ENCODE data around the gene RASD2. TPM values are rescaled to one million over a fixed set of nuclear protein-coding genes. Genes with fewer than 3 reads are reported as not detected.

The RASD2 gene
- total and polyA plus RNA-seq, 10 of the 15 experiments (the other 5 are each of a cell fraction or from before 2014, with no cell fraction given) = 0.03 TPM; not detected in 9

GRCh38 chr22:35543702-35544101 lies 3.1 kb downstream of the RASD2 start (continued):
- TF ChIP-seq EZH2 (IDR thresholded peaks at IDR 0.05; ENCODE audit: borderline replicate concordance, control insufficient read depth, low read depth, low read length) = no peak

- no peak overlapping the region for H3K4me2 ChIP-seq (ENCODE audit: control insufficient read depth, insufficient read depth)
- WGBS (ENCODE audit: insufficient coverage, insufficient replicate concordance, low lambda C conversion rate, missing lambda C conversion rate) = 18% methylated on average over 3 of the region's 3 CpGs
- H2AFZ ChIP-seq (ENCODE audit: control insufficient read depth, low read depth, low read length) = no peak overlapping the region
- H3K27me3 ChIP-seq (replicated peaks in 1 of 2; ENCODE audit: control insufficient read depth in 2 of 2, insufficient read depth in 2 of 2, low read length in 1 of 2) = peaks cover 9 to 17% of the 10 kb centered on the region in 2 experiments
- no peak for TF ChIP-seq ZSCAN29 (IDR thresholded peaks at IDR 0.05)
- TF ChIP-seq SIN3A (IDR thresholded peaks at IDR 0.05; ENCODE audit: low read depth, low read length) = no peak
- no peak for TF ChIP-seq ZNF274 (IDR thresholded peaks at IDR 0.05; ENCODE audit: insufficient read depth, insufficient read length)
- no TSS peak for BruUV-seq (replicated peaks)
- ATAC-seq (no peak), DNase-seq (ENCODE audit: low read depth, low spot score) (no peak), FAIRE-seq (no peak)
- ChIA-PET POLR2A (no interaction called here), RAD21 (ENCODE audit: unreplicated experiment) (no interaction called here), CTCF (no interaction called here), SMC1A (ENCODE audit: uncharacterized antibody, unreplicated experiment) (interaction anchor here (0.6 kb wide), 1 partner anchor 384 kb away, joined by 3 read pairs; no protein-coding TSS in a partner anchor)
- H3K27ac ChIP-seq (ENCODE audit: control insufficient read depth, insufficient read depth) = no peak overlapping the region
- no peaks in the 10 kb centered on the region for H3K79me2 ChIP-seq (ENCODE audit: control insufficient read depth, insufficient read depth, low read length)
- intact Hi-C loops (cut with micrococcal nuclease; ENCODE audit: unreplicated experiment) = no loop called here
- H3K4me1 ChIP-seq (ENCODE audit: control insufficient read depth, insufficient read depth, low read length) = peaks cover 6% of the 10 kb centered on the region
- in situ Hi-C loops (cut with MboI) = no loop called here
- no peak overlapping the region for H3K4me3 ChIP-seq
- H3K9ac ChIP-seq (ENCODE audit: control insufficient read depth, insufficient read depth, low read length) = no peak overlapping the region
- no peaks in the 10 kb centered on the region for H3K36me3 ChIP-seq (ENCODE audit: control insufficient read depth in 2 of 2, insufficient read depth in 2 of 2, low read length in 1 of 2)
- no peaks in the 10 kb centered on the region for H3K9me3 ChIP-seq (replicated peaks; ENCODE audit: control insufficient read depth, insufficient read depth, low read length)
- no peaks in the 10 kb centered on the region for H4K20me1 ChIP-seq (ENCODE audit: control insufficient read depth, insufficient read depth)
Measured at GRCh38 chr22:35544189-35544588, 3.6 kb downstream of the RASD2 start.

DNA sequence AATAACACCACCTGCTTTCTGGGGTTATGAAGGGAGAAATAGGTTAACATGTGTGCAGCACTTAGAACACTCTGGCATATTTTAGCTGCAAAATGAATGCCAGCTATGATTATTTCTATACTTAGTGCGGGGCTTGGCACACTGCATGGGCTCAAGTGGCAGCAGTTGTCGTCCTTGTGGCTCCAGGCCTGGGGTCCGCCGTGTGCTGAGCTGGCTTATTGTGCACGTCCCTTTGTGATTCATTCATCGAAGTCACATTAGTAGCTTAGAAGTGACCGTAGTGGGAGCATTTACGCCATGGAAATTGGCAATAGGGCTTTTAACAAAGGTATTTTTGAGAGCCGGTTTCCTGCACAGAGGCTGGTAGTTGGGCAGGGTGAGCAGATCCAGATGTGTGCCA lies 4.2 kb downstream of the RASD2 start:
- SMC1A ChIA-PET (ENCODE audit: uncharacterized antibody, unreplicated experiment) = interaction anchor here (0.9 kb wide), 1 partner anchor 195 kb away, joined by 3 read pairs; no protein-coding TSS in a partner anchor
- CTCF ChIA-PET = no interaction called here
- no TSS peak for BruUV-seq (replicated peaks)
- Histone ChIP-seq H2AFZ (ENCODE audit: control insufficient read depth, low read depth, low read length) (no peak overlapping the region), H3K4me1 (ENCODE audit: control insufficient read depth, insufficient read depth, low read length) (peaks cover 4% of the 10 kb centered on the region), H3K27me3 (replicated peaks in 1 of 2; ENCODE audit: control insufficient read depth in 2 of 2, insufficient read depth in 2 of 2, low read length in 1 of 2) (peaks cover 9 to 17% of the 10 kb centered on the region in 2 experiments), H3K79me2 (ENCODE audit: control insufficient read depth, insufficient read depth, low read length) (no peaks in the 10 kb centered on the region), H3K9me3 (replicated peaks; ENCODE audit: control insufficient read depth, insufficient read depth, low read length) (no peaks in the 10 kb centered on the region), H3K4me3 (no peak overlapping the region), H3K36me3 (ENCODE audit: control insufficient read depth in 2 of 2, insufficient read depth in 2 of 2, low read length in 1 of 2) (no peaks in the 10 kb centered on the region), H4K20me1 (ENCODE audit: control insufficient read depth, insufficient read depth) (no peaks in the 10 kb centered on the region), H3K4me2 (ENCODE audit: control insufficient read depth, insufficient read depth) (no peak overlapping the region), H3K9ac (ENCODE audit: control insufficient read depth, insufficient read depth, low read length) (no peak overlapping the region), H3K27ac (ENCODE audit: control insufficient read depth, insufficient read depth) (no peak overlapping the region)
- POLR2A ChIA-PET = no interaction called here
- ATAC-seq = no peak
- in situ Hi-C loops (cut with MboI) (no loop called here), intact Hi-C loops (cut with micrococcal nuclease; ENCODE audit: unreplicated experiment) (no loop called here)
- DNase-seq (ENCODE audit: low read depth, low spot score) = no peak
- WGBS (ENCODE audit: insufficient coverage, insufficient replicate concordance, low lambda C conversion rate, missing lambda C conversion rate) = 34% methylated on average over 9 of the region's 9 CpGs
- FAIRE-seq = no peak
- RAD21 ChIA-PET (ENCODE audit: unreplicated experiment) = no interaction called here
- TF ChIP-seq, protein P1, sequence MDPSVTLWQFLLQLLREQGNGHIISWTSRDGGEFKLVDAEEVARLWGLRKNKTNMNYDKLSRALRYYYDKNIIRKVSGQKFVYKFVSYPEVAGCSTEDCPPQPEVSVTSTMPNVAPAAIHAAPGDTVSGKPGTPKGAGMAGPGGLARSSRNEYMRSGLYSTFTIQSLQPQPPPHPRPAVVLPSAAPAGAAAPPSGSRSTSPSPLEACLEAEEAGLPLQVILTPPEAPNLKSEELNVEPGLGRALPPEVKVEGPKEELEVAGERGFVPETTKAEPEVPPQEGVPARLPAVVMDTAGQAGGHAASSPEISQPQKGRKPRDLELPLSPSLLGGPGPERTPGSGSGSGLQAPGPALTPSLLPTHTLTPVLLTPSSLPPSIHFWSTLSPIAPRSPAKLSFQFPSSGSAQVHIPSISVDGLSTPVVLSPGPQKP (IDR thresholded peaks at IDR 0.05; ENCODE audit: low read depth, low read length) = no peak
- TF ChIP-seq YY1 (IDR thresholded peaks at IDR 0.05; ENCODE audit: low read depth, low read length) (no peak), NR2F1 (conservative IDR thresholded peaks at IDR 0.05) (no peak), SPI1 (IDR thresholded peaks at IDR 0.05; ENCODE audit: borderline replicate concordance, insufficient read depth, low read depth, low read length) (no peak), SIN3A (IDR thresholded peaks at IDR 0.05; ENCODE audit: low read depth, low read length) (no peak), KDM1A (IDR thresholded peaks at IDR 0.05; ENCODE audit: borderline replicate concordance) (no peak), USF2 (IDR thresholded peaks at IDR 0.05; ENCODE audit: borderline replicate concordance, low read depth, low read length) (no peak)
- TF ChIP-seq, protein P2, sequence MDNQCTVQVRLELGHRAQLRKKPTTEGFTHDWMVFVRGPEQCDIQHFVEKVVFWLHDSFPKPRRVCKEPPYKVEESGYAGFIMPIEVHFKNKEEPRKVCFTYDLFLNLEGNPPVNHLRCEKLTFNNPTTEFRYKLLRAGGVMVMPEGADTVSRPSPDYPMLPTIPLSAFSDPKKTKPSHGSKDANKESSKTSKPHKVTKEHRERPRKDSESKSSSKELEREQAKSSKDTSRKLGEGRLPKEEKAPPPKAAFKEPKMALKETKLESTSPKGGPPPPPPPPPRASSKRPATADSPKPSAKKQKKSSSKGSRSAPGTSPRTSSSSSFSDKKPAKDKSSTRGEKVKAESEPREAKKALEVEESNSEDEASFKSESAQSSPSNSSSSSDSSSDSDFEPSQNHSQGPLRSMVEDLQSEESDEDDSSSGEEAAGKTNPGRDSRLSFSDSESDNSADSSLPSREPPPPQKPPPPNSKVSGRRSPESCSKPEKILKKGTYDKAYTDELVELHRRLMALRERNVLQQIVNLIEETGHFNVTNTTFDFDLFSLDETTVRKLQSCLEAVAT (IDR thresholded peaks at IDR 0.05) = no peak
- TF ChIP-seq, protein P3, sequence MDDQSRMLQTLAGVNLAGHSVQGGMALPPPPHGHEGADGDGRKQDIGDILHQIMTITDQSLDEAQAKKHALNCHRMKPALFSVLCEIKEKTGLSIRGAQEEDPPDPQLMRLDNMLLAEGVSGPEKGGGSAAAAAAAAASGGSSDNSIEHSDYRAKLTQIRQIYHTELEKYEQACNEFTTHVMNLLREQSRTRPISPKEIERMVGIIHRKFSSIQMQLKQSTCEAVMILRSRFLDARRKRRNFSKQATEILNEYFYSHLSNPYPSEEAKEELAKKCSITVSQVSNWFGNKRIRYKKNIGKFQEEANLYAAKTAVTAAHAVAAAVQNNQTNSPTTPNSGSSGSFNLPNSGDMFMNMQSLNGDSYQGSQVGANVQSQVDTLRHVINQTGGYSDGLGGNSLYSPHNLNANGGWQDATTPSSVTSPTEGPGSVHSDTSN (IDR thresholded peaks at IDR 0.05; ENCODE audit: insufficient replicate concordance, low read depth, low read length) = no peak

Measured in GM12878 (cell line).